Sigmoid colon (tissue), 7 donors: ENCODE data around the gene MYEOV. TPM values are rescaled to one million over a fixed set of nuclear protein-coding genes. Genes with fewer than 3 reads are reported as not detected.
A peak's percentile ranks its signal among the peaks of the same experiment; 100 is the strongest.

ENCODE experiments used
- DNase-seq: peaks from one replicate; pipeline ENCODE4 v3.0.0-alpha.2; 2019
- H3K27ac ChIP-seq, 4 donors: fragments of 200-600 bp; sonication (generic); one replicate each; pipeline ENCODE4 v1.5.1; 2016 to 2019; ENCODE audit warnings: mild to moderate bottlenecking in 1 of 4
- H3K27me3 ChIP-seq, 3 donors: fragments of 200-600 bp; sonication (generic); one replicate each; pipeline ENCODE4 v1.5.1; 2019; ENCODE audit warnings: mild to moderate bottlenecking in 1 of 3
- H3K36me3 ChIP-seq, 4 donors: fragments of 200-600 bp; sonication (generic); one replicate each; pipeline ENCODE4 v1.5.1; 2016 to 2019
- H3K4me1 ChIP-seq, 4 donors: fragments of 200-600 bp; sonication (generic); one replicate each; pipeline ENCODE4 v1.5.1; 2017 to 2019
- H3K4me3 ChIP-seq, 4 donors: fragments of 200-600 bp; sonication (generic); one replicate each; pipeline ENCODE4 v1.5.1; 2017 to 2019; ENCODE audit warnings: mild to moderate bottlenecking in 2 of 4, moderate library complexity in 1 of 4
- H3K9me3 ChIP-seq, 4 donors: fragments of 200-600 bp in 3 of 4; sonication (generic) in 3 of 4; one replicate each; pipeline versions ENCODE4 v1.5.1 to v1.6.1; 2013 to 2019
- CTCF ChIP-seq, 4 experiments: fragments of 450-650 bp in 3 of 4; fragments of 200-600 bp in 1 of 4; IDR thresholded peaks; one replicate each; pipeline ENCODE4 v1.5.1; 2016 to 2019; ENCODE audit warnings: antibody characterized with exemption in 4 of 4, mild to moderate bottlenecking in 3 of 4, moderate library complexity in 2 of 4
- EP300 ChIP-seq, 4 donors: sonication (generic); formaldehyde crosslinking; IDR thresholded peaks; one replicate each; pipeline ENCODE4 v1.6.1; 2017; ENCODE audit warnings: antibody characterized with exemption in 4 of 4
- POLR2A ChIP-seq, 2 donors: fragments of 450-650 bp; IDR thresholded peaks; one replicate each; pipeline ENCODE4 v1.6.1; 2016; ENCODE audit warnings: antibody characterized with exemption in 2 of 2, mild to moderate bottlenecking in 2 of 2, moderate library complexity in 2 of 2
- POLR2AphosphoS5 ChIP-seq, 4 donors: sonication (generic); formaldehyde crosslinking; IDR thresholded peaks; one replicate each; pipeline ENCODE4 v1.6.1; 2017; ENCODE audit warnings: antibody characterized with exemption in 4 of 4
- WGBS, 2 donors: extraction: QIAGEN DNeasy Blood & Tissue Kit; methylation state at CpG; one replicate each; pipeline ENCODE4 v1.1.7; 2013; 5-methylcytosine and 5-hydroxymethylcytosine counted together
- intact Hi-C: fragments of 100-400 bp; cut with DNase I; formaldehyde crosslinking; loops from one replicate; pipeline ENCODE4 v1.15.1; 2023
- polyA plus RNA-seq, 3 donors: library from polyadenylated mRNA; stranded (reverse); fragments of 200-250 nt; gene quantifications; one replicate each; pipeline ENCODE4 v1.2.3, GENCODE V29; 2013
- total RNA-seq, 4 donors: library from RNA; depleted of rRNA; stranded (reverse); fragments of >200 nt; gene quantifications; one replicate each; pipeline ENCODE4 v1.1.0, GENCODE V29; 2016
- donor health status: healthy with polysubstance abuse.
- donor health status: Bipolar disorder and iron deficiency.
- donor health status: healthy.

Gene MYEOV
- total and polyA plus RNA-seq, 7 donors: 1.2 to 11.1 (median 10.1) TPM; not detected in 4

GRCh38 chr11:69296890-69297786 lies 3.2 kb downstream of the MYEOV start:
- Histone ChIP-seq H3K4me1 (peaks cover 0 to 38% (median 34%) of the 10 kb centered on the region in 4 donors), H3K27me3 (no peaks in the 10 kb centered on the region), H3K36me3 (no peaks in the 10 kb centered on the region), H3K9me3 (no peaks in the 10 kb centered on the region), H3K27ac (peak overlapping the region; percentile 70 to 77 (median 72)), H3K4me3 (peak overlapping the region in 2 of 4 donors; percentile 19 to 29)
- TF ChIP-seq POLR2A (IDR thresholded peaks at IDR 0.05) (no peak), EP300 (IDR thresholded peaks at IDR 0.05) (no peak), POLR2AphosphoS5 (IDR thresholded peaks at IDR 0.05) (peak in 3 of 4 donors; percentile 43 to 47 (median 45))
- 3 to 4% methylated on average over 18 of the region's 18 CpGs for WGBS, 2 donors
- intact Hi-C loops: loop anchor here (5.0 kb wide), 1 partner anchor 145 kb away; no protein-coding TSS in a partner anchor
- peak; percentile 93 for DNase-seq

- peak overlapping the region in 2 of 4 donors; percentile 19 to 29 for H3K4me3 ChIP-seq
- H3K4me1 ChIP-seq: peaks cover 0 to 39% (median 34%) of the 10 kb centered on the region in 4 donors
- no peak for TF ChIP-seq POLR2AphosphoS5 (IDR thresholded peaks at IDR 0.05)
- TF ChIP-seq POLR2A (IDR thresholded peaks at IDR 0.05): no peak
- no peak for TF ChIP-seq EP300 (IDR thresholded peaks at IDR 0.05)
- TF ChIP-seq CTCF (IDR thresholded peaks at IDR 0.05): no peak
- DNase-seq: no peak
- intact Hi-C loops: loop anchor here (5.0 kb wide), 1 partner anchor 144 kb away; no protein-coding TSS in a partner anchor
- H3K27me3 ChIP-seq: no peaks in the 10 kb centered on the region
- WGBS, 2 donors: 31 to 60% methylated on average over 13 of the region's 13 CpGs
- H3K9me3 ChIP-seq: no peaks in the 10 kb centered on the region
- no peaks in the 10 kb centered on the region for H3K36me3 ChIP-seq
- H3K27ac ChIP-seq: peak overlapping the region; percentile 70 to 77 (median 72)
Measured at GRCh38 chr11:69297787-69298266, 3.9 kb downstream of the MYEOV start.

GRCh38 chr11:69298267-69299022 lies 4.5 kb downstream of the MYEOV start:
- peak; percentile 83 for DNase-seq
- H3K27ac ChIP-seq: peak overlapping the region; percentile 70 to 77 (median 72)
- WGBS, 2 donors: 19 to 27% methylated on average over 22 of the region's 22 CpGs
- no peaks in the 10 kb centered on the region for H3K27me3 ChIP-seq
- TF ChIP-seq CTCF (IDR thresholded peaks at IDR 0.05) (no peak), POLR2AphosphoS5 (IDR thresholded peaks at IDR 0.05) (peak in 2 of 4 donors; percentile 11 to 65), EP300 (IDR thresholded peaks at IDR 0.05) (no peak)
- H3K36me3 ChIP-seq: no peaks in the 10 kb centered on the region
- peaks cover 0 to 39% (median 34%) of the 10 kb centered on the region in 4 donors for H3K4me1 ChIP-seq
- peak overlapping the region in 2 of 4 donors; percentile 3 to 12 for H3K4me3 ChIP-seq
- H3K9me3 ChIP-seq: no peaks in the 10 kb centered on the region
- intact Hi-C loops: loop anchor here (5.0 kb wide), 1 partner anchor 144 kb away; no protein-coding TSS in a partner anchor

GRCh38 chr11:69299023-69299461 lies 5.1 kb downstream of the MYEOV start:
- no peaks in the 10 kb centered on the region for H3K9me3 ChIP-seq
- TF ChIP-seq POLR2A (IDR thresholded peaks at IDR 0.05) (no peak), POLR2AphosphoS5 (IDR thresholded peaks at IDR 0.05) (no peak), EP300 (IDR thresholded peaks at IDR 0.05) (no peak), CTCF (IDR thresholded peaks at IDR 0.05) (no peak)
- 86 to 92% methylated on average over 11 of the region's 11 CpGs for WGBS, 2 donors
- peaks cover 0 to 39% (median 31%) of the 10 kb centered on the region in 4 donors for H3K4me1 ChIP-seq
- intact Hi-C loops: loop anchor here (5.0 kb wide), 1 partner anchor 143 kb away; no protein-coding TSS in a partner anchor
- no peak overlapping the region for H3K4me3 ChIP-seq
- H3K27me3 ChIP-seq: no peaks in the 10 kb centered on the region
- no peak for DNase-seq
- no peaks in the 10 kb centered on the region for H3K36me3 ChIP-seq
- H3K27ac ChIP-seq: peak overlapping the region; percentile 53 to 77 (median 72)
